Jurkat, Clone E6-1 (cell line): ENCODE results near the gene TRABD2B.

Experiments
- DNase-seq: peaks from one replicate; pipeline ENCODE4 v3.0.0-alpha.2; 2011; ENCODE audit warnings: low read depth, low spot score
- H3K4me3 ChIP-seq: 2 replicates; pipeline ENCODE4 v1.5.1; 2011; ENCODE audit warnings: mild to moderate bottlenecking, low read length, control low read depth, moderate library complexity

Gene TRABD2B

GRCh38 chr1:47919113-47919833 is 77.9 kb downstream of the TRABD2B start:
- no peak for DNase-seq

GRCh38 chr1:47918257-47918867 is 78.8 kb downstream of the TRABD2B start:
- H3K4me3 ChIP-seq, result no peak overlapping the region
- DNase-seq, result no peak

More at GRCh38 chr1:47919113-47919833, 77.9 kb downstream of the TRABD2B start:
- no peak overlapping the region for H3K4me3 ChIP-seq

GRCh38 chr1:47917687-47918086 is 79.5 kb downstream of the TRABD2B start:
- no peak for DNase-seq
- H3K4me3 ChIP-seq, result no peak overlapping the region

- no peak overlapping the region for H3K4me3 ChIP-seq
- no peak for DNase-seq
These were observed 81.4 kb downstream of the TRABD2B start for GRCh38 chr1:47915677-47916353.

- DNase-seq, result no peak
- no peak overlapping the region for H3K4me3 ChIP-seq
These were observed 82.1 kb downstream of the TRABD2B start for GRCh38 chr1:47914952-47915676.

- DNase-seq, result no peak
- no peak overlapping the region for H3K4me3 ChIP-seq
These were observed 82.8 kb downstream of the TRABD2B start for GRCh38 chr1:47914218-47914938.

GRCh38 chr1:47913225-47913823 is 83.9 kb downstream of the TRABD2B start:
- no peak for DNase-seq
- no peak overlapping the region for H3K4me3 ChIP-seq

- no peak overlapping the region for H3K4me3 ChIP-seq
- no peak for DNase-seq
These were observed 84.4 kb downstream of the TRABD2B start for GRCh38 chr1:47912756-47913155.

- DNase-seq, result no peak
- no peak overlapping the region for H3K4me3 ChIP-seq
These were observed 85.3 kb downstream of the TRABD2B start for GRCh38 chr1:47911892-47912291.

GRCh38 chr1:47911424-47911823 is 85.8 kb downstream of the TRABD2B start:
- no peak overlapping the region for H3K4me3 ChIP-seq
- DNase-seq, result no peak

GRCh38 chr1:47908258-47908657 is 88.9 kb downstream of the TRABD2B start:
- H3K4me3 ChIP-seq, result no peak overlapping the region
- DNase-seq, result no peak

- H3K4me3 ChIP-seq, result no peak overlapping the region
- DNase-seq, result no peak
These were observed 90.0 kb downstream of the TRABD2B start for GRCh38 chr1:47907177-47907528.

- no peak for DNase-seq
- no peak overlapping the region for H3K4me3 ChIP-seq
These were observed 90.5 kb downstream of the TRABD2B start for GRCh38 chr1:47906527-47907176.

- H3K4me3 ChIP-seq, result no peak overlapping the region
- no peak for DNase-seq
These were observed 91.2 kb downstream of the TRABD2B start for GRCh38 chr1:47906009-47906432.

- DNase-seq, result no peak
These were observed 93.5 kb downstream of the TRABD2B start for GRCh38 chr1:47903723-47904122.

GRCh38 chr1:47901001-47901575 is 96.1 kb downstream of the TRABD2B start:
- no peak for DNase-seq
- no peak overlapping the region for H3K4me3 ChIP-seq

More at GRCh38 chr1:47903723-47904122, 93.5 kb downstream of the TRABD2B start:
- H3K4me3 ChIP-seq, result no peak overlapping the region

- no peak for DNase-seq
- H3K4me3 ChIP-seq, result no peak overlapping the region
These were observed 98.9 kb downstream of the TRABD2B start for GRCh38 chr1:47898133-47898845.
